Measurements from ENCODE around the gene ADH6. TPM values are rescaled to one million over a fixed set of nuclear protein-coding genes. Genes with fewer than 3 reads are reported as not detected.

Gene ADH6
- total and polyA plus RNA-seq, 2 of the 13 experiments (the other 11 are each of a cell fraction or from before 2014, with no cell fraction given), result 39.8 to 73.9 TPM

DNA sequence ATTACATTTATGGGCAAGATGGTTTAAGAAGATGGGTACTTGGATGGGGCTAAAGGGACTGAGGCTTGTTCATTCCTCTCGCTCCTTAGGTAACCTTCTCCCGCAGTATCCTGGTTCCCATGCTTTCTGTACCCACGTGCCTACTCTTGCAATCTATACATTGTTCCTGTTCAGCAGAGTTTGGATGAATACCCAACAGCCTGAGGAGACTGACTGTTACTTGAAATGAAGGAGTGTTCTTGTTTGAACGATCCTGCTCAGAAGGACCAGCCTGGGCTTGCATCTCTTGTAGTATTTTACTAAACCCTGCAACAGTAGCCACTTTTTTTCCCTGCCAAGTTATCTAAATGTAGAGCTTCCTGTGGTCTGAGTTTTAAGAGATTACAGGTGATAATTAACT, 33.7 kb upstream of the ADH6 start (continued):
- TF ChIP-seq, protein P1, sequence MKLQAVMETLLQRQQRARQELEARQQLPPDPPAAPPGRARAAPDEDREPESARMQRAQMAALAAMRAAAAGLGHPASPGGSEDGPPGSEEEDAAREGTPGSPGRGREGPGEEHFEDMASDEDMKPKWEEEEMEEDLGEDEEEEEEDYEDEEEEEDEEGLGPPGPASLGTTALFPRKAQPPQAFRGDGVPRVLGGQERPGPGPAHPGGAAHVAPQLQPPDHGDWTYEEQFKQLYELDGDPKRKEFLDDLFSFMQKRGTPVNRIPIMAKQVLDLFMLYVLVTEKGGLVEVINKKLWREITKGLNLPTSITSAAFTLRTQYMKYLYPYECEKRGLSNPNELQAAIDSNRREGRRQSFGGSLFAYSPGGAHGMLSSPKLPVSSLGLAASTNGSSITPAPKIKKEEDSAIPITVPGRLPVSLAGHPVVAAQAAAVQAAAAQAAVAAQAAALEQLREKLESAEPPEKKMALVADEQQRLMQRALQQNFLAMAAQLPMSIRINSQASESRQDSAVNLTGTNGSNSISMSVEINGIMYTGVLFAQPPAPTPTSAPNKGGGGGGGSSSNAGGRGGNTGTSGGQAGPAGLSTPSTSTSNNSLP (IDR thresholded peaks at IDR 0.05; ENCODE audit: low read depth, low read length), result no peak
- TF ChIP-seq DNMT1 (CRISPR knock-in tag; IDR thresholded peaks at IDR 0.05) (no peak), ZNF317 (CRISPR knock-in tag; IDR thresholded peaks at IDR 0.05) (no peak), TEAD2 (CRISPR knock-in tag; IDR thresholded peaks at IDR 0.05) (no peak), IKZF1 (IDR thresholded peaks at IDR 0.05) (no peak)
- TF ChIP-seq, protein P2, sequence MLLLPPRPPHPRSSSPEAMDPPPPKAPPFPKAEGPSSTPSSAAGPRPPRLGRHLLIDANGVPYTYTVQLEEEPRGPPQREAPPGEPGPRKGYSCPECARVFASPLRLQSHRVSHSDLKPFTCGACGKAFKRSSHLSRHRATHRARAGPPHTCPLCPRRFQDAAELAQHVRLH (CRISPR knock-in tag; IDR thresholded peaks at IDR 0.05; ENCODE audit: borderline replicate concordance, low read depth), result no peak
- TF ChIP-seq, protein P3, sequence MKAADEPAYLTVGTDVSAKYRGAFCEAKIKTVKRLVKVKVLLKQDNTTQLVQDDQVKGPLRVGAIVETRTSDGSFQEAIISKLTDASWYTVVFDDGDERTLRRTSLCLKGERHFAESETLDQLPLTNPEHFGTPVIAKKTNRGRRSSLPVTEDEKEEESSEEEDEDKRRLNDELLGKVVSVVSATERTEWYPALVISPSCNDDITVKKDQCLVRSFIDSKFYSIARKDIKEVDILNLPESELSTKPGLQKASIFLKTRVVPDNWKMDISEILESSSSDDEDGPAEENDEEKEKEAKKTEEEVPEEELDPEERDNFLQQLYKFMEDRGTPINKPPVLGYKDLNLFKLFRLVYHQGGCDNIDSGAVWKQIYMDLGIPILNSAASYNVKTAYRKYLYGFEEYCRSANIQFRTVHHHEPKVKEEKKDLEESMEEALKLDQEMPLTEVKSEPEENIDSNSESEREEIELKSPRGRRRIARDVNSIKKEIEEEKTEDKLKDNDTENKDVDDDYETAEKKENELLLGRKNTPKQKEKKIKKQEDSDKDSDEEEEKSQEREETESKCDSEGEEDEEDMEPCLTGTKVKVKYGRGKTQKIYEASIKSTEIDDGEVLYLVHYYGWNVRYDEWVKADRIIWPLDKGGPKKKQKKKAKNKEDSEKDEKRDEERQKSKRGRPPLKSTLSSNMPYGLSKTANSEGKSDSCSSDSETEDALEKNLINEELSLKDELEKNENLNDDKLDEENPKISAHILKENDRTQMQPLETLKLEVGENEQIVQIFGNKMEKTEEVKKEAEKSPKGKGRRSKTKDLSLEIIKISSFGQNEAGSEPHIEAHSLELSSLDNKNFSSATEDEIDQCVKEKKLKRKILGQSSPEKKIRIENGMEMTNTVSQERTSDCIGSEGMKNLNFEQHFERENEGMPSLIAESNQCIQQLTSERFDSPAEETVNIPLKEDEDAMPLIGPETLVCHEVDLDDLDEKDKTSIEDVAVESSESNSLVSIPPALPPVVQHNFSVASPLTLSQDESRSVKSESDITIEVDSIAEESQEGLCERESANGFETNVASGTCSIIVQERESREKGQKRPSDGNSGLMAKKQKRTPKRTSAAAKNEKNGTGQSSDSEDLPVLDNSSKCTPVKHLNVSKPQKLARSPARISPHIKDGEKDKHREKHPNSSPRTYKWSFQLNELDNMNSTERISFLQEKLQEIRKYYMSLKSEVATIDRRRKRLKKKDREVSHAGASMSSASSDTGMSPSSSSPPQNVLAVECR (CRISPR knock-in tag; IDR thresholded peaks at IDR 0.05; ENCODE audit: borderline replicate concordance), result no peak

DNA sequence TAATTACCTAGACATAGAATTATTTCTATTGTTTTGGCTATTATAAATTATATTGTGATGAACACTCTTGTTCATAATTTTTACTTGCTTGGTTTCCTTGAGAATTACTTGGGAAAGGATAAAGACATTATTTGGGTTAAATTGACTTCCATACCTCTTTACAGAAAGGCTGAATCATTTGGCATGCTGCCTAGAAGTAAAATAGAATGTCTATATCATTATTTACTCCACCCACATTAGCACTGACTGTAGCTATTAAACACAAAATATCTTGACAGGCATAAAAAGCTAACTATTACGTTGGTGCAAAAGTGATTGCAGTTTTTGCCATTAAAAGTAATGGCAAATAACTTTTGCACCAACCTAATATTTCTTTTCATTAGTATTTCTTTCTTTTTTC, 29.7 kb upstream of the ADH6 start:
- in situ Hi-C loops (cut with HindIII; ENCODE audit: extremely low pct_ligation_motif_present, low pct_unique_long_range_greater_than_20kb) (no loop called here), intact Hi-C loops (cut with micrococcal nuclease; ENCODE audit: unreplicated experiment) (no loop called here)
- ATAC-seq (no peak), FAIRE-seq (no peak), DNase-seq (ENCODE audit: low spot score) (no peak)
- Histone ChIP-seq H4K20me1 (ENCODE audit: insufficient read depth, low read length) (no peaks in the 10 kb centered on the region), H3K27me3 (ENCODE audit: control insufficient read depth in 1 of 2, insufficient read depth in 2 of 2, low read length in 2 of 2) (no peaks in the 10 kb centered on the region), H3K36me3 (replicated peaks in 1 of 2; ENCODE audit: control insufficient read depth in 1 of 2, insufficient read depth in 2 of 2, low read length in 2 of 2) (no peaks in the 10 kb centered on the region), H3K4me1 (ENCODE audit: insufficient read depth, low read length) (peaks cover 18% of the 10 kb centered on the region), H3K4me3 (replicated peaks in 1 of 3; ENCODE audit: insufficient read depth in 1 of 3, low read depth in 2 of 3, low read length in 3 of 3) (no peak overlapping the region), H3K9me3 (ENCODE audit: low read length) (peaks cover 7% of the 10 kb centered on the region), H3K9ac (ENCODE audit: insufficient read depth, low read depth, low read length) (no peak overlapping the region), H3K79me2 (ENCODE audit: insufficient read depth, low read length) (no peaks in the 10 kb centered on the region), H3K27ac (ENCODE audit: extremely low read length, insufficient read depth, low read length) (no peak overlapping the region), H2AFZ (ENCODE audit: low read length) (no peak overlapping the region), H3K4me2 (ENCODE audit: low read depth, low read length) (no peak overlapping the region)
- ChIA-PET CTCF (ENCODE audit: low intra/inter-chr PET ratio, low total read pairs) (no interaction called here), POLR2A (no interaction called here)
- no TSS peak for BruUV-seq (replicated peaks)
- no peak for TF ChIP-seq ZSCAN20 (CRISPR knock-in tag; IDR thresholded peaks at IDR 0.05; ENCODE audit: borderline replicate concordance)
- 90% methylated on average over 1 of the region's 1 CpG for WGBS (ENCODE audit: low lambda C conversion rate)

Data from HepG2 (cell line).